IPS-18c (cell line): ENCODE measurements around the gene UNC50.

ENCODE experiments used
- H3K4me3 ChIP-seq: 2 replicates; pipeline ENCODE4 v1.7.0; 2013; ENCODE audit warnings: low read depth, mild to moderate bottlenecking, low read length, moderate library complexity; ENCODE audit not compliant: insufficient read depth
- H3K9me3 ChIP-seq: one replicate; pipeline ENCODE4 v1.6.1; 2013; ENCODE audit warnings: mild to moderate bottlenecking, low read length, moderate library complexity; ENCODE audit not compliant: control insufficient read depth, insufficient read depth

Gene UNC50

DNA sequence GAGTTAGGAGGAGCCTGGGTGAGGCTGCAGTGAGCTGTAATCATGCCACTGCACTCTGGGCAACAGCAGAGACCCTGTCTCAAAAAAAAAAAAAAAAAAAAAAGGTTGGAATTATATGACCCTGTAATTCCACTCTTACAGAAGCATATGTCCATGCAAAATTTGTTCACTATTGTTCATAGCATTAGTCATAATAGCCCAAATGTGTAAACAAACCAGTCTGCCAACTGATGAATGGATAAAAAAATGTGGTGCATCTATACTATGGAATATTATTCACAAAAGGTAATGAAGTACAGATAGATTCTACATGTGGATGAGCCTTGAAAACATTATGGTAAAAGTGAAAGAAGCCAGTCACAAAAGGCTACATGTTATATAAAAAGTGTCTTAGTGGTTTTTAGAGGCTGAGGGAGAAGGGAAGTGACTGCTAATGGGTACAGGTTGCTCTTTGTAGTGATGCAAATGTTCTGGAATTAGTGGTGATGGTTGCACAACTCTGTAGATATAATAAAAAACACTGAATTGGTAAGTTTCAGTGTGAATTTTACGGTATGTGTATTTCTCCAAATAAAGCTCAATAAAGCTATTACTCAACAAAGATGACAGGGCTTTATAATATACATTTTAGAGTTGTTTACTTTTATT is 9.5 kb upstream of the UNC50 start:
- Histone ChIP-seq H3K9me3 (no peaks in the 10 kb centered on the region), H3K4me3 (no peak overlapping the region)

DNA sequence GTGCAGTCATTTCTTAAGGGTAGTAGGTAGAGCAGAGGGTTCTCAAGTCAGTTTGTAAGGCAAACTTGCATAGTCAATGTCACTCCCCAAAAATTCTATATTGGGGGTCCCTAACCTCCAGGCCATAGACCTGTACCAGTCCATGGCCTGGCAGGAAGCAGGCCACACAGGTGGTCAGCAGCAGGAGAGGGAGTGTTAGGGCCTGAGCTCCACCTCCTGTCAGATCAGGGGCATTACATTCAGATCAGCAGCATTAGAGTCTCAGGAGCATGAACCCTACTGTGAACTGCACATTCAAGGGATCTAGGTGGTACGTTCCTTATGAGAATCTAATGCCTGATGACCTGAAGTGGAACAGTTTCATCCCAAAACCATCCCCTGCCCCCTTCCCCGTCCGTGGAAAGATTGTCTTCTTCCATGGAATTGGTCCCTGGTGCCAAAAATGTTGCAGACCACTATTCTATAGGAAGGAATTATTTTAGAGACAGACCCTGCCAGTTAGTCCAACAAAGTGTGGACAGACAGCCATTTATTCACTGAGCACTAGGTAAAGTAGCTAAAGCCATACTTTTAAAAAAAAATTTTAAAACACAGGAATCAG is 6.8 kb upstream of the UNC50 start:
- H3K9me3 ChIP-seq, result no peaks in the 10 kb centered on the region
- H3K4me3 ChIP-seq, result no peak overlapping the region

DNA sequence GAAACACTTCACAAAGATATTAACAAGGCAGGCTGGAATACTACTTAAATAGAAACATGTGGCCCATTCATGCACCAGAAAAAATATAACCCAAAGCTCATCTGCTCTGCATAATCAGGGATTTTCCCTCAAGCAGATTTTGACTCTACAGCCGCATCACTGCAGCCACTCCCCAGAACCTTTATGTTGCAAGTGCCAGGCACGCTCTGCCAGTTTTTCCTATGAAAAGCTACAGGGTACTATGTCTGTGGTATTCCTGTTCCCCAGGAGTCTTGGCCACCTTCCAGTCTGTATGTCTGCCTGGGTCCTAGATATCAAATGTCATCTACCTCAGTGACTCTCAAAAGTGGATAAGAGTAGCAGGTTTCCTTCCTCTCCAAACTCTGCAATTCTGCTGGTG is 3.8 kb upstream of the UNC50 start:
- no peak overlapping the region for H3K4me3 ChIP-seq

DNA sequence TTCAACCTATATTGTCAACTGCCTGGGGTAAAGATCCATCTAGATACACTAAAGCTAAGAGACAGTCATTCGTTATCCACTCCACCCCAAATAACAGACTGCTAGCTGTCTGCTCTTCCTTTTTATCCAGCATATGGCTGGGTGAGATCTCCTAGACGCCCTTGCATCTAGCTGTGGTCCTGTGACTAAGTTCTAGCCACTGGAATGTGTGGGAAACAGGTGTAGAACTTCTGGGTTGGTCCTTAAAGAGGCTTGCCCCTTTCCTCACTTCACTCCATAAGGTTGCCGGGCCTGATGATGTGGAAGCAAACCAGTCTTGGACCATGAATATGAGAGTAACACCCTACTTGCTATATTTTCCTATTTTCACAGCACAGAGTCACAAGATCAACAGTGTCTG is 3.3 kb upstream of the UNC50 start:
- H3K9me3 ChIP-seq, result no peaks in the 10 kb centered on the region

More for the DNA sequence above, 3.8 kb upstream of the UNC50 start:
- H3K9me3 ChIP-seq, result no peaks in the 10 kb centered on the region

GRCh38 chr2:98606431-98606830 is 2.0 kb upstream of the UNC50 start:
- Histone ChIP-seq H3K4me3 (no peak overlapping the region), H3K9me3 (no peaks in the 10 kb centered on the region)

More for the DNA sequence above, 3.3 kb upstream of the UNC50 start:
- no peak overlapping the region for H3K4me3 ChIP-seq

DNA sequence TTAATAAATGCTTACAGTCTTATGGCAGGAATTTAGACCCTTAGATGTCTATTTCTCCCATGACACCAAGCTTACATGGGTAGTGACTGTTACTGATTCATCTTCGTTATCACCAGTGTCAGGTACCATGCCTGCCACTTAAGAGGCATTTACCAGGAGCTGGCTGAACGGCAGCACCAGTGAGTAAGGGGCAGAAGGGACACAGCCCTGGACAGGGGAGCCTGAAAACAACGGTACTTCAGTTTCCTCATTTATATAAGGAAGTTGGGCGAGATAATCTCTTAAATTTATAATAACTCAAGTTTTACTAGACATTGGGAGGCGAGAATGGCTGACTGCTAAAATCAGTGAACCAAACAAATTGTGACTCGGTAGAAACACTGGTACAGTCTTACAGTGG is 1.3 kb upstream of the UNC50 start:
- Histone ChIP-seq H3K9me3 (no peaks in the 10 kb centered on the region), H3K4me3 (peak overlapping the region; percentile 94)

DNA sequence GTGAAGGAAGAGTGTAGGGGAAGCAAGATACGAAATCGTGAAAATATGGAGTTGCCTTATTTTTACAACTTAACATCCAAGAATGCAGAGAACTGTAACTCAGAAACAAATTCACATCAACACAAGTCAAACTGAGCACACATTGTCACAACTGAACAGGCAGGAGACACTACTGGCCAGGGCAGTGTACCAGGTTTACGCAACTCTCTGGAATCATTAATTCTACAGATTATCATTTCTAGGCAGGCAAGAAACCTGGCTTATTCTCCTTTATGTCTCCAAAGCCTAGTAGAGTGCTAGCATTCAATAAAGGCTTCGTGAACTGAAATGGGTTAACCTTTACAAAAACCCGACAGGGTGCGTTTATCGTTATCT is 661 bp upstream of the UNC50 start:
- no peaks in the 10 kb centered on the region for H3K9me3 ChIP-seq
- peak overlapping the region; percentile 94 for H3K4me3 ChIP-seq

- Histone ChIP-seq H3K4me3 (peak overlapping the region; percentile 94), H3K9me3 (no peaks in the 10 kb centered on the region)
Observed at GRCh38 chr2:98608962-98609604, 694 bp downstream of the UNC50 start.

DNA sequence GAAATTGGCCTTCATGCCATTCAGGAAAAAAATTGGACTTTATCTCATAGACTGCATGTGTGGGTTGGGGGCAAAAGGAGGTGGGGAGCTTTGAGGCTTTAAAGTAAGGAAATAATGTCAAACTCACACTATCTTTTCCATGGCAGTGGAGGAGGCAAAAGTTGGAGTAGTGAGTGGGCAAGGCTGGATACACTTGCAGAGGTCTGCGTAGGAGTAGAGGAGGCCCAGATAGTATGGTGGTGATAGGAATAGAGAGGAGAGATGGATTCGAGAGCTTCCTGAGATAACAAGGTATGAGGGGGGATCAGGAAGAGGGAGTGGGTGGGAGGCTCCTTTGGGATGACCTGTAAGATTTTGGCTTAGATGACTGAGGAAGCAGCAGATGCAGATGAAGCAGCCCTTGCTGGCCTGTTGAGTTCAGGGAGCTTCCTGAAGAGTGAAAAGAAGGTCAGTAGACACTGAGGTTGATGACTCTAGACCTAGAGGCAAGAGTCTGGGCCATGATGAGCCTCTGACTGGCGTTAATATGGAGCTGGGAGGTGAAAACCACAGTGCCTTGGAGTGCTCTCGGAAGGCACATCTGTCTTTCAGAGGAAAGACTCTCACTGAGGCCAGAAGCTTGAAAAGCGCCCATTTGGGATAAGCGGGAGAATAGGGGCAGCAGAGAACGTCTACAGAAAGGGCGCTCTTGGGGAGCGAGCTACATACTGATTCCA is 5.8 kb downstream of the UNC50 start:
- Histone ChIP-seq H3K4me3 (no peak overlapping the region), H3K9me3 (no peaks in the 10 kb centered on the region)

DNA sequence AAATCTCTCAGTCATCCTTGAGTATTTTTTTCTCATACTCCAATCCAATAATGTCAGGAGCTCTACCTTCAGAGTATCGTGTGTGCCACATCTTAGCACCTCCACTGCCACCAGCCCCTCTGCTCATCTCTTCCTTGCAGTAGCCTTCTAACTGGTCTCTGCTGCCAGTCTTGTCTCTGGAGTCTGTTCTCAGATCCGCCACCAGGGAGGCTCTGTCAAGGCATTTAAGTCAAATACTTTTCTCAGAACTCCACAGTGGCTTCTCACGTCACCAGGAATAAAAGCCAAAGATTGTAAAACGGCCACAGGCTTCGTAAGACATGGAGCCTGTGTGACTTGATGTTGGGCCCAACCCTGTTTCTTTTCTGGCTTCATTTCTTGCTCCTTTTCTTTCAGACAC is 7.1 kb downstream of the UNC50 start:
- Histone ChIP-seq H3K9me3 (no peaks in the 10 kb centered on the region), H3K4me3 (no peak overlapping the region)

DNA sequence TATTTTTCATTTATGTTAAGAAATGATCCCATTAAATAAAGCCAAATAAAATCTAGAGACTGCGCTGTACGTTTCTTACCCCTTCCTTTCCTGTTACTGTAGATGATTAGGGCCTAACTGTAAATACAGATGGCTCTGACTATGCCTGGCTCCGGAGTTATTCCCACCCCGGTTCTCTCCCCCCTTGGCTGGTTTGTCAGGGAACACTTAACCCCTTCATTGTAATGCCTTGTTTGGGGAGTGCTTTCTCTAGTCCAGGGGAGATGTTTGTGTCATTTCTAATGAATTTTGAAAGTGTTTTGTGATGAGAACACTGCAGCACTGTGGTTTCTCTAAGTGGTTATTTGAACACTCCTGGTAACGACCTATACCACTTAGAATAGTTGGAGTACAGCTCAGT is 8.8 kb downstream of the UNC50 start:
- Histone ChIP-seq H3K9me3 (no peaks in the 10 kb centered on the region), H3K4me3 (no peak overlapping the region)

GRCh38 chr2:98623657-98624056 is 15.3 kb downstream of the UNC50 start:
- H3K9me3 ChIP-seq, result no peaks in the 10 kb centered on the region
- no peak overlapping the region for H3K4me3 ChIP-seq

- no peaks in the 10 kb centered on the region for H3K9me3 ChIP-seq
- H3K4me3 ChIP-seq, result no peak overlapping the region
Observed at GRCh38 chr2:98632351-98632750, 24.0 kb downstream of the UNC50 start.

DNA sequence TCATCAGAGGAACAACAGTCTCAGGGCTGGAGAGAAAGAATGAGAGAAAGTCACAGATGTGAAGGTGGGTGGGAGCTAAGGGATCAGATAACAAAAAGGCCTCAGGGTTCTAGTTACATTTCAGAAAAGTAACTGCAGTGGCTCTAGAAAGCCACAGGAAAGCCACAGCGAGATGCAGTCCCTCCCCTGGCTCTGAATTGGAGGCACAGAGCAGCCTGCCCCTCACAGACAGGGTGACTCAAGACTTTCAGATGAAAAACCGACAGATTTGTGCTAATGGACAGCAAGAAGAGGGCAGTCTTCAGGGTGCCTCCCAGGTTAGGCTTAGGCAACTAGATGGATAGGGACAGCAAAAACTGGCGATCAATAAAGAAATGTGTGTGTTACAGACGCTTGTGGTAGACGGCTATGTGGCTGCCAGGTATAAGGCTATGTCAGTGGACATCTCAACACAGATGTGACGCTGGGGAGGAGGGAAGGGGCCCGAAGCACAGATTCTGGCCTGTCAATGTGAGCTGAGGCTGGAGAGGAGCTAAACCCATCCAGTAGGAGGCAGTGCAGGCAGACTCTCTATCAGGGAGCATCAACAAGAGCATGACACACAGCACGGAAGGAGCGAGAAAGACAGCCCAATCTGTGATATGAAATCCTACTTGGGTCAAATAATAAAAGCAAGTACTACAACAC is 26.2 kb downstream of the UNC50 start:
- Histone ChIP-seq H3K9me3 (no peaks in the 10 kb centered on the region), H3K4me3 (no peak overlapping the region)

GRCh38 chr2:98637401-98638147 is 29.2 kb downstream of the UNC50 start:
- no peak overlapping the region for H3K4me3 ChIP-seq

GRCh38 chr2:98643496-98644100 is 35.2 kb downstream of the UNC50 start:
- no peaks in the 10 kb centered on the region for H3K9me3 ChIP-seq
- H3K4me3 ChIP-seq, result no peak overlapping the region

More at GRCh38 chr2:98637401-98638147, 29.2 kb downstream of the UNC50 start:
- no peaks in the 10 kb centered on the region for H3K9me3 ChIP-seq
